ENCODE measurements around the gene PRX. TPM values are rescaled to one million over a fixed set of nuclear protein-coding genes. Genes with fewer than 3 reads are reported as not detected.
"Not testable (repeated sequence)": the region's sequence is repeated elsewhere in the genome, so short reads cannot be mapped to it uniquely, and the experiment has no call there.

The PRX gene
- polyA plus RNA-seq, 3 donors, result 13.1 to 15.5 (median 14.2) TPM

DNA sequence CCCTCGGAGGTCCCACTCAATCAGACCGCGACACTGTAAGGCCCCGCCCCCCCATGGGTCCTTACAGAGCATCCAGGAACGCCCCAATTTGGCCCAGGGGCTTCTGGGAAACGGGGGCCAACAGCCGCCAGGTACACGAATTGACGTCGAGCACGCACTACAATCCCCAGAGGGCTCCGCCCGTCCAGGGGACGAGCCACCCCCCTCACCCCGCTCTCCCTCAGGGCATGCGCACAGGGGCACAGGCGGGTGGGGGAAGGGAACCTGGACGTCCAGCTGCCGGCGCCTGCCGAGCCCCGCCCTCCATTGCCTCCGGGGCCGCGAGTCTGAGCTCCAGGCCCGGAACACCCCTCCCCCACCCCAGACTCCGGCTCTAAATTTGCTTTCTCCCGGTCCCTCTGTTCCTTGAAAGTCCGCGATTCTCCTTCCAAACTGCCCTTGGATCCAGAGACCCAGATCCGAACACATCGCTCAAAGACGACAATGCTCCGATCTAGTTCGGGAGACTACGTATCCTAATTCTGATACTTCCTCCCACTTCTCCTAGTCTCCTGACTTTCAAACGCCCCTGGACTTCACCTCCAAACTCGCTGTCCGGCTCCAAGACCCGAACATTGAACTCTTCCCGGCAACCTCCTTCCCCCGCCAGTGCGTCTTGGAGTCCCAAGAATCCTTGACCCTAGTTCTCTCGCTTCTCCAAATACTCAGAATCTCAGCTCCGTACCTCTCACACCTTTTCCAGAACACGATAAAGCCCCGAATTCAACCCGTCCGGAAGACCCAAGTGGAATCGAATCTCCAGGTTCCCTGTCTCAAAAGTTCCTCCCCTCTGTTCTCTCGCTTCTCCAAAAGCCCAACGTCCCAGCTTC is 30.2 kb upstream of the PRX start:
- peak; percentile 100 for DNase-seq

DNA sequence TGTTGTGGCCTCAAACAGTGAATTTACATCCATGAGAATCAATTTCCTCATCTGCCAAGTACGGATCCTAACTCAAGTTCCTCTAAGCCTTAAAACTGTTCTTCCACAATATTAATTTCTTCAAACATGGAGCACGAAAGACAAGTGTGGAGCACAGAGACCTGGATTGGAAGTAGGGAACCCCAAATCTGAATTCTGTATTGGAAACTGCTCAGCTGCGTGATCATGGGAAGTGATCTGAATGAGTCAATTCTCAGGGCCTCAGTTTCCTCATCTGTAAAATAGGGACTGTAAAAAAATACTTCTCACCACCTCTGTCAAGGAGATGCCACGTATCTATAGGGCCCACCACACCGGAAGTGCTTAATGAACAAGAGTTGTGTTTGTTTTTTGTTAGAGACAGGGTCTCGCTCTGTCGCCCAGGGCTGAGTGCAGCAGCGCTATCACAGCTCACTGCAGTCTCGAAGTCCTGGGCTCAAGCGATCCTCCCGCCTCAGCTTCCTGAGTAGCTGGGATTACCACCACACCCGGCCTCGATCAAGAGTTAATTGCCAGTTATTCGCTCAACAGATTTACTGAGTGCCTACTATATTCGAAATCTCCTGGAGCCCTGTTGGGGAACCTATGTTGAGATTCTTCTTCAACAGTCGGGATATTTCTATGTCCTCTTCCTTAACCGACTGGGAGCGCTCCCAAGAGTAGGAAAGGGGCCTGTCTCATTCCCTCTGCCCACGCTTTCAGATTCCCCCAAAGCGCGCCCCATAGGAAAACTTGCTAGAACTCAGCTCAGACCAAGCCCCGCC is 29.4 kb upstream of the PRX start:
- no peak for DNase-seq

DNA sequence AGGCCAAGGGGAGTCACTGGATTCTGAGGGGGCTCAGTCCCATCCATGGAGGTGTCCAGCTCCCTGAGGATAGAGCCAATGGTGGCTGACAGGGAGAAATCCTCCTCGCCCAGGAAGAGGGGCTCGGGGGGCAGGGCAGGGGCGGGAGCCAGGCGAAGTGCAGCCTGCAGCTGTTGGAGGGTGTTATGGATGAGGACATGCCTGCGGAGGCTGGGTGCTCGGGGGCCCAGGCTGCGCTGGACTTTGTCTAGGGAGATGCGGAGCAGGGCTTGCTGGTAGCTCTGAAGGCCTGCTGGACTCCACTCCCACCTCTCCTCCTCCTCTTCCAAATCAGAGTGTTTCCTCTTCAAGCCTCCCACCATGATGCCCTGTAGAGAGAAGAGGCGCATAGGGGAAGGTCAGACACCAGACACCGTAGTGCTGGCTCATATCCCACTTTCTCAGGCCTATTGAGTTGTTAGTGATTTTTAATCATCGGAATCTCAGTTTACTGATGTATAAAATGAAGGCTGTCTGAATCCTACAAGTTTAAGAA is 28.6 kb upstream of the PRX start:
- DNase-seq, result no peak

DNA sequence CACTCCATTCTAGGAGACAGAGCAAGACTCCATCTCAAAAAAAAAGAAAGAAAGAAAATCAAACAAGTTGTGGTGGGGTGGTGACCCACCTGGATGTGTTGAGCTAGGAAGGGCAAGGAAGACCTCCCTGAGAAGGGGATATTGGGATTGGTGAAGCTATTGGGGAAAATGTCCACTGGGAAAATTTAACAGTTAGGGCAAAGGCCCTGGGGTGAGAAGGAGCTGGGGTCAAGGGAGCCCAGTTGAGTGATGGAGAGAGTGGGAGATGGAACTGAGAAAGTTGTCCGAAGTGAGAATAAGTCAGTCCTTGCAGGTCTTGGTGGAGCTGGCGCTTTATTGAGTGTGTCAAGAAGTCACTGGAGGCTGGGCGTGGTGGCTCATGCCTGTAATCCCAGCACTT is 25.1 kb upstream of the PRX start:
- DNase-seq, result no peak

DNA sequence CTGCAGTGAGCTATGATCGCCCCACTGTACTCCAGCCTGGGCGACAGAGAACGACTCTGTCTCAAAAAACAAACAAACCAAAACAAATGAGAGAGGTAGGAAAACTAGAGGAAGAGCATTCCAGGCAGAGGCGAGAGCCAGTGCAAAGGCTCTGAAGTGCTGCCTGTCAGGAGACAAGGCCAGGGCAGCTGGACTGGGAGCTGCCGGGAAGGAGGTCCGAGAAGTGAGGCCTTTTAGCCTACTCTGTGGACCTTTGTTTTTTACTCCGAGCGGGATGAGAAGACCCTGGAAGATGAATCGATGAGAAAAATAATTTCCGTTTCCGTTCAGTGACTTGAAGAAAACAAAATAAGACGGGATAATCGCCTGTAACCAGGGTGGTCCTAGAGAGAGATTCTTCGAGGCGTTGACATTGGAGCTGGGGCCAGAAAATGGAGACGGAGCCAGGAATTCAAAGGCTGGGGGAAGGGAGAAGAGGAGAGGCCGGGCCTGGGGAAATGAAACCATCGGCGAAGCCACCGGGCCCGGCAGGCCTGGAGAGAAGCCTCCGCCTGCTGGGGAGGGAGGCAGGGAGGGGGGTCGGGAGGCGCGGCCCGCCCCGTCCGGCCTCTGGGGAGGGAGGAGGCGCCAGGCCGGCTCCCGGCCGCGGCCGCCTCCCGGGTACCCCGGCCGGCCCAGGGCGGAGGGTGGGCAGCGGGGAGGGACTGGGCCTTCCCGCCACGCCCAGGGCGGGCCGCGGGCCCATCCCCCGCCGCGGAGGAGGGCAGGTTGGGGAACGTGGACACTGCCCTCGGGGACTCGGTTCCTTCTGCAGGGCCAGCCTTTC is 20.4 kb upstream of the PRX start:
- DNase-seq, result peak; percentile 95

DNA sequence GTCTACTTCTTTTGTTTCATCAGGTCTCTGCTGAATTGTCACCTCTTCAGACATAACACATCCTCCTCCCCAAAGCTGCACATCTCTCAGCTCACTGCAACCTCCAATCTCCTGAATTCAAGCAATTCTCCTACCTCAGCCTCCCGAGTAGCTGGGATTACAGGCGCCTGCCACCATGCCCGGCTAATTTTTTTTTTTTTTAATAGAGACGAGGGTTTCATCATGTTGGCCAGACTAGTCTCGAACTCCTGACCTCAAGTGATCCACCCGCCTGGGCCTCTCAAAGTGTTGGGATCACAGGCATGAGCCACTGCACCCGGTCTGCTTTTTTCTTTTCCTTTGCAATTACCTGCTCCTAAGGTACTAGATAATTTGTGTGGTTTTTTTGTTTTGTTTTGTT is 19.6 kb upstream of the PRX start:
- DNase-seq, result not testable (repeated sequence)

DNA sequence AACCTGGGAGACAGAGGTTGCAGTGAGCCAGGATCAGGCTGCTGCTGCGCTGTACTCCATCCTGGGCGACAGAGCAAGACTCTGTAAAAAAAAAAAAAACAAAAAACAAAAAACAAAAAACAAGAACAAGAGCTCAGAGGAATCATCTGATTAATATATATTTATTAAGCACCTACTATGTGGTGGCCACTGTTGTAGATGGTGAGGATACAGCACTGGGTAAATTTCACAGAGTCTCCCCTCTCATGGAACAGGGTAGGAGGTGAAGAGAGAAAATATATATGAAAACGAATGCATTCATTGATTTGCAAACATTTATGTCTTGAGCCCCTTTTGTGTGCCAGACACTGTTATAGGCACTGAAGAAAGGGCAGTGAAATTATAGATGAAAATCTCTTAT is 18.5 kb upstream of the PRX start:
- no peak for DNase-seq

DNA sequence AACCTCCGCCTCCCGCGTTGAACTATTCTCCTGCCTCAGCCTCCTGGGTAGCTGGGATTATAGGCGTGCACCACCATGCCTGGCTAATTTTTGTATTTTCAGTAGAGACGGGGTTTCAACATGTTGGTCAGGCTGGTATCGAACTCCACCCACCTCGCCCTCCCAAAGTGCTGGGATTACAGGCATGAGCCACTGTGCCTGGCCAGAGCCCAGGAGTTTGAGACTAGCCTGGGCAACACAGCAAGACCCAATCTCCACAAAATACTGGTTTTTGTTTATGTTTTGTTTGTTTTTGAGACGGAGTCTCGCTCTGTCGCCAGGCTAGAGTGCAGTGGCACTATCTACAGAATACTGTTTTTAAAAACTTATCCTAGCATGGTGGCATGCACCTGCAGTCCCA is 17.1 kb upstream of the PRX start:
- DNase-seq, result not testable (repeated sequence)

DNA sequence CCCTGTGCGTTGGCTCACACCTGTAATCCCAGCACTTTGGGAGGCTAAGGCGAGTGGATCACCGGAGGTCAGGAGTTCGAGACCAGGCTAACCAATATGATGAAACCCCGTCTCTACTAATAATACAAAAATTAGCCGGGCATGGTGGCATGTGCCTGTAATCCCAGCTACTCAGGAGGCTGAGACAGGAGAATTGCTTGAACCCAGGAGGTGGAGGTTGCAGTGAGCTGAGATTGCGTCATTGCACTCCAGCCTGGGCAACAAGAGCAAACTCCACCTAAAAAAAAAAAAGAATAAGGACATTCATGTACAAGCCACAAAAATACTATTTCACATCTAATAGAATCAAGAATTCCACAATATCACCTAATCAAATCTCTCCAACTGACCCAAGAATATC is 15.0 kb upstream of the PRX start:
- not testable (repeated sequence) for DNase-seq

DNA sequence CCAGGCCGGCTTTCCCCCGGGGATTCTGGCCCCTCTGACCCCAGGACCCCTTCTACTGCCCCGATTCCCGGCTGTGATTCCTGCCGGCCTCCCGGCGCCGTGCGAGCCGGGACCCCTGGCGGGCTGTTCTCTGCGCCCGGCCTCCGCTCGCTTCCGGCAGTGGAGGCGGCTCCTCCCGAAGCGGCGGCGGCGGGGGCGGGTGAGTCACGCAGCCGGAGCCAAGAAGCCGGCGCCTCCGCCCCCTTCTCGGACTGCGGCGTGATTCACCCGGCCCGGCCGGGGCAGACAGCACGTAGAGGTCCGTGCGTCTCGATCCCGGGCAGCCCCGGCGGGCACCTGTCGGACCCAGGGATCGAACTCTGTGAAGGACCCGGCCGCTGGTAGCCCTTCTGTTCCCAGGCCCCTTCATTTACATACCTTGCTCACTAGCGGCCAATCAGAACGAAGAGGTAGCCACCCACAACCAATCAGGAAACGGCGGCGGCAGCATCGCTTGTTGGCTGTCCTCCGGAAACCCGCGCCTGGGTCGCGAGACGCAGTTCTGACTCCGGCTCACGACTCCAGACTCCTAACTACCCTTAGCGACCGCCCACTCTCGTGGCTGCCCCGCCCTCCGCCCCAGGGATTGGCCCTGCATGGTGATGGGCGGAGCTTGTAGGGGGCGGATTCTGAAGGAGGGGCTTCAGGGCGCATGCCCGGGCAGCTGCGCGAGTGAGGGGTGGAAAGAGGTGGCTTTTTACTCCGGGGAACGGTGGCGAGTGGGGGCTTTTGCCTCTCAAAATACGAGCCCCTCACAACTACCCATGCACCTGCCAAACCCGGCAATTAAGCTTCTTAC is 12.5 kb upstream of the PRX start, which contains the start of gene SERTAD1:
SERTAD1 (minus strand) TSS at position 543 of the 838 bp plus-strand sequence. CDS start 2,446 bp downstream, outside the sequence.
- DNase-seq, result peak; percentile 99

DNA sequence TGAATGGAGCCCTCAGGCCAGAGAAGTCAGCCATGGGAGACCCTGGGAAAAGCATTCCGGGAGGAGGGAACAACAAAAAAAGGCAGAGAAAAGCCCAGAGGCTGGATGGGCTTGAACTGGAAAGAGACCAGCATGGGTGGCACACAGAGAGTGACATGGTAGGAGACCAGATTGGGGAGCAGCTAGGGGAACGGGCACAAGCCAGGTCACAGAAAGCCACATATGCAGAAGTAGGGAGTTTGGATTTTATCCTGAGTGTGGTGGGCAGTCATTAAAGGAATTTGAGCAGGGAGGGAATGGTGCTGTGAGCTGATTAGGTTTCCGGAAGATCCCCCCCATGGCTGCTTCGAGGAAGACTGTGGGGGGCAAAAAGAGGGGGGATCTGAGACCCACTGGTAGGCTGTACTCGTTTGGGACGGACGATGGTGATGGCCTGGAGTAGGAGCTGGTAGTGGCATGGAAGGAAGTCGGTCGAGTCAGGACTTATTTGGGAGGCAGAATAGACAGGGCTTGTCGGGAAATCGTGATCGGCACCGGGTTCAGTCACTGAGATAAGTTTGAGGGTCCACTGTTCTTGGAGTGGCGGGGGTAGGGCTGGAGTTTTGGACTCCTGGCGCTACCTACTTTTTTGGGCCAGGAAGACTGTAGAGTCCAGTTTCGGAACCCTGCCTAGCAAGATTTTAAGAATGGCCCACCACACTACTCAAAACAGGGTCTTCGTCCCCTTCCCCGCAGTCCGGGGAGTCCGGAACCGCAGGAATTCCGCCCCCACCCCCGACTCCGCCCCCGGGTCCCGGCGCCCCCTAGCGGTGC is 11.7 kb upstream of the PRX start:
- no peak for DNase-seq

DNA sequence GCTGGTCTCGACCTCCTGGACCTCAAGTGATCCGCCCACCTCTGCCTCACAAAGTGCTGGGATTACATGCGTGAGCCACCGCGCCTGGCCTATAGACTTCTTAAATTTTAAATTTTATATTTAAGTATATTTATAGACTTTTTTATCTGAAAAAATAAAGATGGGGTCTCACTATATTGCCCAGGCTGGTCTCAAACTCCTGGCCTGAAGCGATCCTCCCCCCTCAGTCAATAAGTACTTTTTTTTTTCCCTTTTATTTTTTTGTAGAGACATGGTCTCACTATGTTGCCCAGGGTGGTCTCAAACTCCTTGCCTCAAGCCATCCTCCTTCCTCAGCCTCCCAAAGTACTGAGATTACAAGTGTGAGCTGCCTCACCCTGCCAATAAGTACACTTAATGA is 10.8 kb upstream of the PRX start:
- DNase-seq, result no peak

DNA sequence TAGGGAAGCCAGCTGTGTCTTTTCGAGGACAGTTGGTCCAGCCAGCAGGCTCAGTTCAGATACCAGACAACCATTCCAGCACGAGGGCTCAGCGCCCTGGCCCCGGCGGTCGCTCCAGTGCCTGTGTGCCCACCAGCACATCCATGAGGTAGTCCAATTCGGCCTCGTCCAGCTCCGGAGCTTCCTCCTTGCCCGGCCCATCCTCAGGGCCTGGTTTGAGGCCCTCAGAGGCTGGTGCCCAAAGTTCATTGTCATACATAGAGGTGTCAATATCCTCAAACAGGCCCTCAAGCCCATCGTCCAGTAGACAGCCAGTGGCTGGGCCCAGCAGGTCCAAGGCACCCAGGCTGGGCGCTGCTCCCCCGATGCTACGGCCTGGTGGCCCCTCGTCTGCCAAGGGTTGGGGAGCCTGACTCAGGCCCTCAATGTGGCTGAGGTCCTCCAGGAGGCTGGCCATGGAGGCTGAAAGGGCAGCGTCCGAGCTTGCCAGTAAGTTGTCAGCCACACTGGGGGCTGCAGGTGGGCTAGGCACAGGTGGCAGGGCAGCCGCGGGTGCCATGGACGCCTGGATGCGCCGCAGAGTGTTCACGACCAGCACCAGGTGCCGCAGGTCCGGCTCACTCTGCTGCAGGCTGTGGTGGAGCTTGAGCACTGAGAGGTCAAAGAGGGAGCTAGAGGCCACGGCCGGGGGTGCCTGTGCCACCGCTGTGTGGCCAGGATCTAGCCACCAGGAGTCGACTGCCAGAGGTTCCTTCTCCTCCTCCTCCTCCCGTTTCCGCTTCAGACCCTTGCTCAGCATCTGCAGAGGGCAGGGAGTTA is 9.8 kb upstream of the PRX start:
- no peak for DNase-seq

DNA sequence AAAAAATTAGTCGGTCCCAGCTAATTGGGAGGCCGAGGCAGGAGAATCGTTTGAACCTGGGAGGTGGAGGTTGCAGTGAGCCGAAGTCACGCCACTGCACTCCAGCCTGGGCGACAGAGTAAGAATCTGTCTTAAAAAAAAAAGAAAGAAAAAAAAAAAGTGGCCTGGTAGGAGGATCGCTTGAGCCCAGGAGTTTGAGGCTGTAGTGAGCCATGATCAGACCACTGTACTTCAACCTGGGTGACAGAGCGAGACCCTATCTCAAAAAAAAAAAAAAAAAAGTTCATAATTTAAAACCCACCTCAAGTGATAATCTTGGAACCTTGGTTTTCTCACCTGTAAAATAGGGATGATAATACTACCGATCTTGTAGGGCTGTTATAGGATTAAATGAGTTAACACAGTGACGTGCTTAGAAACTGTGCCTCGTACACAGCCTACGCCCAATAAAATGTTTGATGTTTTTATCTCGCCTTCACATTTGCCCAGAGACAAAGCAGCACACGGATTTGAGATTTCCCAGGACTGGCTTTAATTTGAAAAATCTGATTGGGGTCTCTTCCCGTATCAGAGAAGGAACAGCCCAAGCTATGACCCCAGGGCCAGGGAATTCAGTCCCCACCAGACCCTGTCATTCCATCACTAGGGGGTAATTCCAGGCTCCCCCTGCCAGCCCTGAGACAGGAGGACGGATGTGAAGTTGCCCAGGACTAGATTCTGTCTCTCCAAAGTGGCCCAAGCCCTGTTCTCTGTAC is 9.0 kb upstream of the PRX start:
- no peak for DNase-seq

DNA sequence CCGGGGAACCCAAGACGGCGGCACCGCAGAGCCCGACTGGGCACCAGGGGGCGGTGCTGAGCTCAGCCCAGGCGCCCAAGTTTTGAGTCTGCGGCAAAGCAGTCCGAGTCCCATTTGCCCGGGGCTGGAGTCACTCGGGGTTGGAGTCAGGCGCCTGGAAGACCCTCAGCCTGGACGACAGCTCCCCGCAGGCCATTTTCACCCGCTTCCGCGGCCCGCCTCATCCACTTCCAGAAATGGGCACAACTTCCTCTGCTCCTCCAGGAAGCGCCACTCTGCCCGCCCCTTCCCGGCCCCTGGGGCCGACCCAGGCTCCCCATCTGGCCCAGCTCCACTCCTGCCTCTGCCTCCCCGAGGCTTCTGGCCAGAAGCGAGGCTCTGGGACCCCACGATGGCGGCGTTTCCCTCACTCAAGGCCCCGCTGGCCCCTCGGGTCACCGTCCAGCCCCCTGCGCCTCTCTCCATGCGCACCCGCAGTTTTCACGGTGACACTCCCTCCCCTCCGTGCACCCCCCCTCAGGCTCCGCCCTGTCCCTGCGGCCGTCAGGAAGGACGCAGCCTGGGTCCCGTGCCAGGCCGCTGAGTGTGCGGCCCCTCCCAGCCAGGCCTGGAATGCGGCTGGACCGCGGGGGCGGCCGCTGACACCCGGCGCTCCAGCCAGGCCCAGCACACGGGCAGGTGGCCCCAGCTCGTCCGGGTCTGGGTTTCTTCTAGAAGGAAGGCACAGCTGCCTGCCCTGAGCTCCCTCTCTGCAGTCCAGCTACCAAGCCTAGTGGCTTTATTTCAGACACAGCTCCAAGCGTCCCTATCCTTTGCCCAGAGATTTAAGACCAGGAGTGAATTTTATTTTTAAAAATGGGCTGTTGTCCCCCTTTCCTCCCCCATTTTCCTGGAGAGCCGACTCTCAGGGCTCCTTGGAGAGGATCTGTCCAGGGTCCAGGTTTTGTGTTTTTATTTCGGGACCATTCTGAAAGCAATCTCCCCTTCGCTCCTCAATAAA is 7.9 kb upstream of the PRX start:
- DNase-seq, result peak; percentile 91

DNA sequence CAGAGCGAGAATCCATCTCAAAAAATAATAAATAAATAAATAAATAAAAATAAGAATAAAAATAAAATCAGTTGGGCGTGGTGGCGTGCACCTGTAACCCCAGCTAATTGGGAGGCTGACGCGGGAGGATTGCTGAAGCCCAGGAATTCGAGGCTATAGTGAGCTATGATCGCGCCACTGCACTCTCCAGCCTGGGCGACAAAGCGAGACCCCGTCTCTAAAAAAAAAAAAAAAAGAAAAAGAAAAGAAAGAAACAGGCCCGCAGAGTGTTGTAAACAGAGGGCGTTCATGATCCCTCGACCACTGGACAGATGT is 7.2 kb upstream of the PRX start:
- DNase-seq, result no peak

DNA sequence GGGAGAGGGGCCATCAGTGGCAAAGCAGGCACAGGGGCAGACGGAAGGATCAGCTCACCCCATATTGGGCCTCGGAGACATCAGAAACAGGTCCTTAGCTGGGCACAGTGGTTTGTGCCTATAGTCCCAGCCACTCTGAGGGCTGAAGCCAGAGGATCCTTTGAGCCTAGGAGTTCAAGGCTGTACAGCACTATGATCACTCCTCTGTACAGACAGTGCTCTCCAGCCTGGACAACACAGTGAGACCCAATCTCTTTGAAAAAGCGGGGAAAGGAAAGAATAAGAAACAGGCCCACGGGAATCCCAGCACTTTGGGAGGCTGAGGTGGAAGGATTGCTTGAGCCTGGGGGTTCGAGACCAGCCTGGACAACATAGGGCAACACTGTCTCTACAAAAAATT is 6.6 kb upstream of the PRX start:
- no peak for DNase-seq
